K562 (cell line): ENCODE results near the gene PROP1. TPM values are rescaled to one million over a fixed set of nuclear protein-coding genes. Genes with fewer than 3 reads are reported as not detected.

Experiments
- ATAC-seq: fragments of 200-7000 bp; cut with Tn5 transposase; 3 replicates; pipeline ENCODE4 v1.9.1; 2020; ENCODE audit warnings: moderate library complexity
- BruUV-seq: library from RNA; stranded (reverse); fragments of 400-500 nt; replicated peaks from 2 replicates; lab custom pipeline; 2021; lab: Mats Ljungman, UMichigan
- CTCF ChIA-PET: fragments of 300-600 bp; formaldehyde crosslinking; extraction: SDS; loops from one replicate; lab custom pipeline; 2021; ENCODE audit warnings: low intra/inter-chr PET ratio; lab: Yijun Ruan, JAX
- POLR2A ChIA-PET: fragments of 300-600, 350-650 bp; sonication (Branson Sonifier 250); formaldehyde crosslinking; extraction: SDS; loops from one replicate; lab custom pipeline; 2021; ENCODE audit warnings: antibody characterized with exemption, inconsistent platforms; lab: Yijun Ruan, JAX
- DNase-seq, 4 experiments: peaks; one replicate each; pipeline versions ENCODE4 v3.0.0 to v3.0.0-alpha.2; 2011 to 2018; ENCODE audit warnings: low spot score in 3 of 4, mixed read lengths in 3 of 4; ENCODE audit errors: extremely low read depth in 1 of 4
- FAIRE-seq: peaks from 2 replicates; lab custom pipeline; 2011; peaks lifted over from hg19 to GRCh38; lab: Jason Lieb, UNC
- H2AFZ ChIP-seq: 2 replicates; pipeline ENCODE4 v1.6.0; 2011; ENCODE audit warnings: low read depth, low read length, control low read depth, inconsistent platforms
- H3K27ac ChIP-seq: fragments of 200-600 bp; 3 replicates; pipeline ENCODE4 v1.8.0; 2011; ENCODE audit warnings: low read depth, mild to moderate bottlenecking, control low read depth, inconsistent platforms, low read length, moderate library complexity, mixed read lengths; ENCODE audit errors: extremely low read depth
- H3K27me3 ChIP-seq, 2 experiments: fragments of 300-600 bp in 1 of 2; 2 replicates in 1 of 2; 3 replicates in 1 of 2; pipeline versions ENCODE4 v1.6.0 to v1.8.0; 2011; ENCODE audit warnings: inconsistent platforms in 2 of 2, low read length in 2 of 2, mild to moderate bottlenecking in 1 of 2, mixed read lengths in 1 of 2, moderate library complexity in 1 of 2; ENCODE audit not compliant: control insufficient read depth in 2 of 2, insufficient read depth in 2 of 2
- H3K36me3 ChIP-seq: fragments of 300-600 bp; 3 replicates; pipeline ENCODE4 v1.8.0; 2011; ENCODE audit warnings: mild to moderate bottlenecking, low read length, inconsistent platforms; ENCODE audit not compliant: control insufficient read depth, insufficient read depth
- H3K4me1 ChIP-seq, 2 experiments: fragments of 200-600 bp in 1 of 2; replicated peaks in 1 of 2; 2 replicates in 1 of 2; 3 replicates in 1 of 2; pipeline versions ENCODE4 v1.5.1 to v1.8.0; 2011; ENCODE audit warnings: inconsistent platforms in 2 of 2, low read length in 2 of 2, mild to moderate bottlenecking in 1 of 2, mixed read lengths in 1 of 2, moderate library complexity in 1 of 2; ENCODE audit not compliant: control insufficient read depth in 2 of 2, insufficient read depth in 2 of 2
- H3K4me2 ChIP-seq: 2 replicates; pipeline ENCODE4 v1.6.1; 2011; ENCODE audit warnings: low read length, control low read depth, inconsistent platforms, mixed read lengths; ENCODE audit not compliant: insufficient read depth
- H3K4me3 ChIP-seq: fragments of 200-600 bp; sonication (generic), shearing (Covaris generic); 2 replicates; pipeline ENCODE4 v1.5.1; 2016; ENCODE audit warnings: control low read depth, inconsistent platforms
- H3K79me2 ChIP-seq: fragments of 200-600 bp; 3 replicates; pipeline ENCODE4 v1.8.0; 2011; ENCODE audit warnings: low read length, inconsistent platforms; ENCODE audit not compliant: control insufficient read depth, insufficient read depth
- H3K9ac ChIP-seq, 2 experiments: 2 replicates each; pipeline versions ENCODE4 v1.6.0 to v1.6.1; 2011; ENCODE audit warnings: low read depth in 2 of 2, low read length in 2 of 2, control low read depth in 1 of 2, inconsistent platforms in 1 of 2, mild to moderate bottlenecking in 1 of 2, mixed read lengths in 1 of 2; ENCODE audit not compliant: insufficient read depth in 1 of 2
- H3K9me1 ChIP-seq: one replicate; pipeline ENCODE4 v1.6.0; 2011; ENCODE audit warnings: inconsistent platforms, mild to moderate bottlenecking, low read length, moderate library complexity; ENCODE audit not compliant: control insufficient read depth, insufficient read depth
- H3K9me3 ChIP-seq: replicated peaks from 2 replicates; pipeline ENCODE4 v1.5.1; 2011; ENCODE audit warnings: low read depth, low read length, inconsistent platforms; ENCODE audit not compliant: control insufficient read depth, insufficient read depth
- H4K20me1 ChIP-seq: replicated peaks from 2 replicates; pipeline ENCODE4 v1.6.1; 2011; ENCODE audit warnings: low read length, inconsistent platforms, mixed read lengths; ENCODE audit not compliant: control insufficient read depth, insufficient read depth
- ASH1L ChIP-seq: fragments of 450-650 bp; IDR thresholded peaks from 2 replicates; pipeline ENCODE4 v1.6.1; 2018; ENCODE audit warnings: borderline replicate concordance, mild to moderate bottlenecking, low read depth; ENCODE audit not compliant: partially characterized antibody
- HDAC2 ChIP-seq: fragments of 450-650 bp; IDR thresholded peaks from 2 replicates; pipeline ENCODE4 v1.6.1; 2016; ENCODE audit warnings: mild to moderate bottlenecking
- HLTF ChIP-seq: fragments of 450-650 bp; IDR thresholded peaks from 2 replicates; pipeline ENCODE4 v1.6.1; 2016
- MAFF ChIP-seq: IDR thresholded peaks from 2 replicates; pipeline ENCODE4 v1.6.1; 2012; ENCODE audit warnings: low read length, improper control_type of control experiment
- MEF2D ChIP-seq: conservative IDR thresholded peaks from 2 replicates; pipeline ENCODE4 v1.6.1; 2016; ENCODE audit warnings: low read depth, missing genetic modification characterization, missing compliant biosample characterization
- NFXL1 ChIP-seq: fragments of 450-650 bp; formaldehyde crosslinking; IDR thresholded peaks from 2 replicates; pipeline ENCODE4 v1.4.0; 2021; ENCODE audit warnings: mild to moderate bottlenecking
- PCBP1 ChIP-seq: fragments of 200-400 bp; formaldehyde crosslinking; IDR thresholded peaks from 2 replicates; pipeline ENCODE4 v1.6.1; 2018; ENCODE audit warnings: mild to moderate bottlenecking, low read depth, low read length; ENCODE audit not compliant: poor library complexity, severe bottlenecking
- SIX5 ChIP-seq, 2 experiments: IDR thresholded peaks; 2 replicates each; pipeline ENCODE4 v1.6.1; 2011; ENCODE audit warnings: low read length in 2 of 2, borderline replicate concordance in 1 of 2, low read depth in 1 of 2, mild to moderate bottlenecking in 1 of 2, moderate library complexity in 1 of 2; ENCODE audit not compliant: insufficient read depth in 1 of 2
- XRCC5 ChIP-seq: fragments of 200-400 bp; formaldehyde crosslinking; IDR thresholded peaks from 2 replicates; pipeline ENCODE4 v1.6.1; 2017; ENCODE audit warnings: low read depth, mild to moderate bottlenecking, low read length
- ZNF121 ChIP-seq: sonication (generic); formaldehyde crosslinking; conservative IDR thresholded peaks from 2 replicates; pipeline ENCODE4 v1.8.0; 2022; ENCODE audit warnings: missing genetic modification reagents
- ZNF212 ChIP-seq: fragments of 450-650 bp; formaldehyde crosslinking; IDR thresholded peaks from 2 replicates; pipeline ENCODE4 v1.4.0; 2020; ENCODE audit warnings: mild to moderate bottlenecking
- ZNF24 ChIP-seq: fragments of 450-650 bp; IDR thresholded peaks from 2 replicates; pipeline ENCODE4 v1.6.1; 2016
- ZNF766 ChIP-seq: fragments of 200-800 bp; sonication (Bioruptor generic); conservative IDR thresholded peaks from 2 replicates; pipeline ENCODE4 v1.6.1; 2016; ENCODE audit warnings: missing genetic modification characterization, missing compliant biosample characterization
- WGBS: fragments of 100-300 bp; shearing (Covaris generic); methylation state at CpG from one replicate; pipeline ENCODE4 v1.1.6; 2016; ENCODE audit warnings: low coverage, mixed read lengths; ENCODE audit not compliant: insufficient coverage; ENCODE audit errors: missing lambda C conversion rate; 5-methylcytosine and 5-hydroxymethylcytosine counted together
- in situ Hi-C: fragments of 300-500 bp; cut with MboI; formaldehyde crosslinking; loops from 4 replicates; pipeline ENCODE4 v1.15.0; 2018; ENCODE audit warnings: inconsistent platforms, mixed read lengths
- intact Hi-C: fragments of 100-400 bp; cut with micrococcal nuclease; formaldehyde crosslinking; loops from 2 replicates; pipeline ENCODE4 v1.14.2; 2022
- polyA plus RNA-seq, 8 experiments: library from polyadenylated mRNA; depleted of rRNA in 4 of 8; stranded (reverse) in 5 of 8; unstranded in 3 of 8; fragments of >200 nt; fragmentation: Nextera tagmentation in 2 of 8; fragmentation: Illumina TruSeq in 1 of 8; extraction: Ambion mirVana in 2 of 8; extraction: Trizol in 1 of 8; gene quantifications; 2 replicates each; pipeline versions ENCODE4 v1.2.1 to v1.2.3, GENCODE V29; 2011 to 2014; ENCODE audit warnings: inconsistent platforms in 1 of 8, missing spikeins in 1 of 8
- total RNA-seq, 7 experiments: library from RNA; depleted of rRNA in 6 of 7; stranded (reverse); fragments of >200 nt in 6 of 7; fragmentation: Illumina TruSeq in 2 of 7; extraction: Trizol in 2 of 7; gene quantifications; 2 replicates each; pipeline versions ENCODE4 v1.2.1 to v1.2.3, GENCODE V29; 2011 to 2021; ENCODE audit warnings: low replicate concordance in 1 of 7
- TF ChIP-seq, protein P1 (sequence below): sonication (generic); formaldehyde crosslinking; IDR thresholded peaks from 2 replicates; pipeline ENCODE4 v1.8.1; 2022; ENCODE audit warnings: missing genetic modification reagents
- TF ChIP-seq, protein P2 (sequence below): IDR thresholded peaks from 2 replicates; pipeline ENCODE4 v1.6.1; 2011; ENCODE audit not compliant: insufficient read length; ENCODE audit errors: extremely low read depth
- TF ChIP-seq, protein P3 (sequence below): fragments of 150-350 bp; conservative IDR thresholded peaks from 2 replicates; pipeline ENCODE4 v1.6.1; 2014; ENCODE audit warnings: low read length
- TF ChIP-seq, protein P4 (sequence below): fragments of 200-800 bp; sonication (Bioruptor generic); IDR thresholded peaks from 2 replicates; pipeline ENCODE4 v1.6.1; 2017; ENCODE audit warnings: missing genetic modification characterization, missing compliant biosample characterization

PROP1 gene
- total and polyA plus RNA-seq, 9 of the 15 experiments (the other 6 are each of a cell fraction or from before 2014, with no cell fraction given) = not detected

DNA sequence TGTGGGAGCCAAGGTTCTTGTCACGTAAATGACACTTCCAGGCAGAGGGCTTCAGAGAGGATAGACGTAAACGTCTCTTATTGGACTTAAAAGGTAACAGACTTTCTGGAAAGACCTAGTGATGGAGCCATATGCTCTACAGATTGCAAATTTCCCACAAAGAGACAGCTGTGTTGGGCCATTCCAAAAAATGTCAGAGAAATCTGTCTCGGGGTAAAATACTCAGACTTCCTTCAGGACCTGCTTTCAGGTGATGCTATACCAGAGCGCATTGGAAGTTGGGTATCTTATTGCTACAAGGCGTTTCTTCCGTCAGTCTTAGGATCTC lies 29.2 kb downstream of the PROP1 start:
- H3K4me3 ChIP-seq = no peak overlapping the region
- in situ Hi-C loops (no loop called here), intact Hi-C loops (no loop called here)
- no peak overlapping the region for H3K9ac ChIP-seq
- H4K20me1 ChIP-seq = no peaks in the 10 kb centered on the region
- H3K27ac ChIP-seq = no peak overlapping the region
- POLR2A ChIA-PET = no interaction called here
- WGBS = 11% methylated on average over 7 of the region's 7 CpGs
- no peak for ATAC-seq
- TF ChIP-seq ZNF24 (no peak), SIX5 (IDR thresholded peaks at IDR 0.05; ENCODE audit: borderline replicate concordance in 1 of 2, insufficient read depth in 1 of 2, low read depth in 1 of 2, low read length in 2 of 2) (no peak), HDAC2 (no peak), XRCC5 (no peak), MEF2D (tag) (no peak), ASH1L (no peak), PCBP1 (no peak), HLTF (no peak), ZNF766 (CRISPR knock-in tag) (no peak), ZNF121 (CRISPR knock-in tag) (no peak), ZNF212 (no peak), MAFF (no peak), NFXL1 (CRISPR knock-in tag) (no peak)
- TF ChIP-seq, protein P1, sequence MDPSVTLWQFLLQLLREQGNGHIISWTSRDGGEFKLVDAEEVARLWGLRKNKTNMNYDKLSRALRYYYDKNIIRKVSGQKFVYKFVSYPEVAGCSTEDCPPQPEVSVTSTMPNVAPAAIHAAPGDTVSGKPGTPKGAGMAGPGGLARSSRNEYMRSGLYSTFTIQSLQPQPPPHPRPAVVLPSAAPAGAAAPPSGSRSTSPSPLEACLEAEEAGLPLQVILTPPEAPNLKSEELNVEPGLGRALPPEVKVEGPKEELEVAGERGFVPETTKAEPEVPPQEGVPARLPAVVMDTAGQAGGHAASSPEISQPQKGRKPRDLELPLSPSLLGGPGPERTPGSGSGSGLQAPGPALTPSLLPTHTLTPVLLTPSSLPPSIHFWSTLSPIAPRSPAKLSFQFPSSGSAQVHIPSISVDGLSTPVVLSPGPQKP (CRISPR knock-in tag) = no peak
- TF ChIP-seq, protein P2, sequence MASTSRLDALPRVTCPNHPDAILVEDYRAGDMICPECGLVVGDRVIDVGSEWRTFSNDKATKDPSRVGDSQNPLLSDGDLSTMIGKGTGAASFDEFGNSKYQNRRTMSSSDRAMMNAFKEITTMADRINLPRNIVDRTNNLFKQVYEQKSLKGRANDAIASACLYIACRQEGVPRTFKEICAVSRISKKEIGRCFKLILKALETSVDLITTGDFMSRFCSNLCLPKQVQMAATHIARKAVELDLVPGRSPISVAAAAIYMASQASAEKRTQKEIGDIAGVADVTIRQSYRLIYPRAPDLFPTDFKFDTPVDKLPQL = no peak
- TF ChIP-seq, protein P3, sequence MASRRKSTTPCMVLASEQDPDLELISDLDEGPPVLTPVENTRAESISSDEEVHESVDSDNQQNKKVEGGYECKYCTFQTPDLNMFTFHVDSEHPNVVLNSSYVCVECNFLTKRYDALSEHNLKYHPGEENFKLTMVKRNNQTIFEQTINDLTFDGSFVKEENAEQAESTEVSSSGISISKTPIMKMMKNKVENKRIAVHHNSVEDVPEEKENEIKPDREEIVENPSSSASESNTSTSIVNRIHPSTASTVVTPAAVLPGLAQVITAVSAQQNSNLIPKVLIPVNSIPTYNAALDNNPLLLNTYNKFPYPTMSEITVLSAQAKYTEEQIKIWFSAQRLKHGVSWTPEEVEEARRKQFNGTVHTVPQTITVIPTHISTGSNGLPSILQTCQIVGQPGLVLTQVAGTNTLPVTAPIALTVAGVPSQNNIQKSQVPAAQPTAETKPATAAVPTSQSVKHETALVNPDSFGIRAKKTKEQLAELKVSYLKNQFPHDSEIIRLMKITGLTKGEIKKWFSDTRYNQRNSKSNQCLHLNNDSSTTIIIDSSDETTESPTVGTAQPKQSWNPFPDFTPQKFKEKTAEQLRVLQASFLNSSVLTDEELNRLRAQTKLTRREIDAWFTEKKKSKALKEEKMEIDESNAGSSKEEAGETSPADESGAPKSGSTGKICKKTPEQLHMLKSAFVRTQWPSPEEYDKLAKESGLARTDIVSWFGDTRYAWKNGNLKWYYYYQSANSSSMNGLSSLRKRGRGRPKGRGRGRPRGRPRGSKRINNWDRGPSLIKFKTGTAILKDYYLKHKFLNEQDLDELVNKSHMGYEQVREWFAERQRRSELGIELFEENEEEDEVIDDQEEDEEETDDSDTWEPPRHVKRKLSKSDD = no peak
- TF ChIP-seq, protein P4, sequence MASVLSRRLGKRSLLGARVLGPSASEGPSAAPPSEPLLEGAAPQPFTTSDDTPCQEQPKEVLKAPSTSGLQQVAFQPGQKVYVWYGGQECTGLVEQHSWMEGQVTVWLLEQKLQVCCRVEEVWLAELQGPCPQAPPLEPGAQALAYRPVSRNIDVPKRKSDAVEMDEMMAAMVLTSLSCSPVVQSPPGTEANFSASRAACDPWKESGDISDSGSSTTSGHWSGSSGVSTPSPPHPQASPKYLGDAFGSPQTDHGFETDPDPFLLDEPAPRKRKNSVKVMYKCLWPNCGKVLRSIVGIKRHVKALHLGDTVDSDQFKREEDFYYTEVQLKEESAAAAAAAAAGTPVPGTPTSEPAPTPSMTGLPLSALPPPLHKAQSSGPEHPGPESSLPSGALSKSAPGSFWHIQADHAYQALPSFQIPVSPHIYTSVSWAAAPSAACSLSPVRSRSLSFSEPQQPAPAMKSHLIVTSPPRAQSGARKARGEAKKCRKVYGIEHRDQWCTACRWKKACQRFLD (CRISPR knock-in tag) = no peak
- TF ChIP-seq, all 486 proteins: peak for 0
- Histone ChIP-seq H3K79me2 (no peaks in the 10 kb centered on the region), H3K4me2 (no peak overlapping the region), H3K9me1 (no peaks in the 10 kb centered on the region), H3K27me3 (peaks cover 45 to 53% of the 10 kb centered on the region in 2 experiments), H3K4me1 (peaks cover 0 to 5% of the 10 kb centered on the region in 2 experiments; a peak in 2 of 5 replicates), H2AFZ (no peak overlapping the region), H3K9me3 (no peaks in the 10 kb centered on the region), H3K36me3 (no peaks in the 10 kb centered on the region)
- FAIRE-seq = no peak
- DNase-seq = no peak
- CTCF ChIA-PET = no interaction called here
- no TSS peak for BruUV-seq
